Islet precursor cell (in vitro differentiated cells): ENCODE results near the gene GLRA1.
"Not testable (repeated sequence)": the region's sequence is repeated elsewhere in the genome, so short reads cannot be mapped to it uniquely, and the experiment has no call there.

Experiments used
- DNase-seq: peaks from one replicate; pipeline ENCODE4 v3.0.0-alpha.2; 2018

The GLRA1 gene

DNA sequence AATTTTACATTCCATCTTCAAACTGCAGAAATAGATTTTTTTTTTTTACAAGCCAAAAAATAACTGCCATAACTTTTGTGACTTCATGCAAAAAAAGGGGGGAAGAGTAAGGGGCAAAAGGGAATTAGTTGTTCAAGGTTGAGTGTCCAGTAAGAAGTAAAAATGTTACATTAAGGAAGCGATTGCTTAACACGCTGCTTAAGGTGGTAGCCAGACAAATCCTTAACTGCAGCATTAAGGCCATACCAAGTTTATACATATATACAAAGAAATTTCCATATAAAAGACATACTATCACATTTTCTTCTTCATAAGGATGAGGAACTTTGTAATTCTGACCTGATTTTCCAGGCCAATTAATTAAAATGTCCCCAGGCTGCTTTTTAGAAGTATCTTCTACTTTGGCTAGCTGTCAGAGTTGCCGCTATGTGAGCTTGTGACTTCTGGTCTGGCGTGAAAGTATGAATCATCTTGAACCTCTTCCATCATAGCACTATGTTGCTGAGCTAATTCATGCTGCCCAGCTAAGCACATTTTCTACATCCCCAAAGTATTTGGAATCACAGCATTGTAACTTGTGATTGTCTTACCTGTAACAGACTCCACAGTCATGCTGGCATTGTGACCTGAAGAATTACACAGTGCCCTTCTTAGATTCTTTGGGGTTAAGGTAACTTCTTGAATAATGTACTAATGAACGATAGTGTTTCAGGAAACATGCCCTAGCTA, 112.9 kb downstream of the GLRA1 start:
- no peak for DNase-seq

DNA sequence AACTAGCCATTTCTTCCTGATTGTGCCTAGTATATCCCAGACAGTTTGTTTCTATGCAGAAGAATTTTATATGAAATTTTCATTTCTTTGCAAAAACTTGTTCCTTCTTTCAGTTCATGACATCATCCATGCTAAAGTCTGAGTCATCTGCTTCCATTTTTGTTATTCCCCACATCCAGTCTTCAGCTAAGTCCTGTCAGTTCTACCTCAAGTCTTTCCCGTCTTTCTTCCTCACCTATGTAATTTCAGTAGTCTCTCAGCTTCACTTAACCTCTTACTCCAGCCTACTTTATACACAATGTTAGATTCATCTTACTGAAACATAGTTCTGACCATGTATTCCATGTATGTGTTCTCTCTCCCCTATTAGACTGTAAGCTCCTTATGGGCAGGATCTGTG, 113.8 kb downstream of the GLRA1 start:
- DNase-seq: no peak

DNA sequence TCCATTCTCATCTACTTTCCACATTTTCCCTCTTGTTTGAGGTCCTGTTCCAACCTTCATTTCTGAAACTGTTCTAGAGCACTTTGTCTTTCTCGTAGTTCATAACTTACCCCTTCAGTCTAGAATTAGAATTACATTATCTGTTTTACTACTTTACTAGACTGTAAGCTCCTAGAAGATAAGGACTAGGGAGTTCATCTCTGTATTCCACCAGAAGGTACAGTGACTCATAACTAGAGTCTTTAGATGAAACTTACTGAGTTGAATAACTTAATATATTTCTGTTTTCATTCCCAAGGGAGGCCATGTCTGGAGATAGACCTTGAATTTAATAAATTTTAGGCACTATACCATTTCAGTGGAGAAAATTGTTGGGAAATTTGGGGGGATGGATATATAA, 114.2 kb downstream of the GLRA1 start:
- no peak for DNase-seq

DNA sequence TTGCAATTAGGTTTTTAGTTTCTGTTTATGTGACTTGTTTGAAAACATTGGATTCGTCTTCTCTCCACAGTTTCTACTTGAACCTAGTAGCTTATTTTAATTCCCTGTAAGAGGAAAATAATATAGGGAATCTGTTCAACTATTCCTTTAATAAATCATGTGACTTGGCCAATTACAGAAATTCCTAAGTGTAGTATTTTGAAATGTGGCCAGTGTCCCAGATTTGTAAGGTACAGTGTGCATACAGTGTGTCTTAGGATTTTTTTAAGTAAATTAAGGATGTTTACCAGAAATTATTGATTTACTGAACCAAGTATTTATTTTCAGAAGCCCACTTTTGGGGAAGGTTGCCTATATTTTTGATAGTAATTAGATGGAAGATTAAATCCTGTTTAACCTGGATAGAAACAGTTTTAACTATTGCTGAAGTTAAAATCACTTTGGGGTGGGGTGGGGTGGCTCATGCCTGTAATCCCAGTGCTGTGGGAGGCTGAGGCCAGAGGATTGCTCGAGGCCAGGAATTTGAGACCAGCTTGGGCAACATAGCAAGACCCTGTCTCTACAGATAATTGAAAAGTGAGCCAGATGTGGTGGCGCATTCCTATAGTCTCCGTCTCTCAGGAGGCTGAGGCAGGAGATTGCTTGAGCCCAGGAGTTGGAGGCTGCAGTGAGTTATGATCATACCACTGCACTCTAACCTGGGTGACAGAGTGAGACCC, 116.0 kb downstream of the GLRA1 start:
- no peak for DNase-seq

DNA sequence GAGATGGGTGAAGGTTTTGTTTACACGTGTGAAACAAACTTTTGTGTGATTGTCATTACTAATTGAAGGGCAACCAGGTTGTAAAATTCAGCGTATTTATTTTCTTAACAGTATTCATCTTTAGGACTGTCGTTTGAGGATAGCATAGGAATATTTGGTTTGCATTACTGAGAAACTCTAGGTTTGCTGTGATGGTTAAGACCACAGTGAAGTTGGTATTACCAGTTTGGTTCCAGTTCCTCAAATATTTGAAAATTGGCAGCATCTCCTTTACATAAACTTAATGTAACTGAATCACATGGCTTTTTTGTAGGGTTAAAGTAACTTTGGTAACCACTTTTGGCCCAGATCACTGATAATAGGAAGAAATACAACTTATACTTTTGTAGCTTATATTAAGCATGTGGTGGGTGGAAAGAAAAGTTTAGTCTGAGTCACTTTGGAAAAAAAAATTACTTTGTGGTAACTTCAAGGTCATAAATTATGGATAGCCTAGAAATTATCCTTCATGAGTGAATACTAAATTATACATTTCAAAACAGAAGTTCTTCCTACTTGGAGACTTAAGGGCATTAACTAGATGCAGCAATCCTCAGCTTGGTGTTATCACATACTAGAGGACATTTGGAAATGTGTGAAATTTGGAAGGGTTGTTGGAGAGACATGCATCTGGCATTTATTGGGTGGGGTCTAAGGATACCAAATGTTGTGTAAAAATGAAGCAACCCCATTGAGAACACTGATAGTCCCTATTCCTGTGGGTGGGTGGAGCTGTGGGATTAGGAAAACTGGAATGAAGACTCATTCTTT, 119.0 kb downstream of the GLRA1 start:
- no peak for DNase-seq

DNA sequence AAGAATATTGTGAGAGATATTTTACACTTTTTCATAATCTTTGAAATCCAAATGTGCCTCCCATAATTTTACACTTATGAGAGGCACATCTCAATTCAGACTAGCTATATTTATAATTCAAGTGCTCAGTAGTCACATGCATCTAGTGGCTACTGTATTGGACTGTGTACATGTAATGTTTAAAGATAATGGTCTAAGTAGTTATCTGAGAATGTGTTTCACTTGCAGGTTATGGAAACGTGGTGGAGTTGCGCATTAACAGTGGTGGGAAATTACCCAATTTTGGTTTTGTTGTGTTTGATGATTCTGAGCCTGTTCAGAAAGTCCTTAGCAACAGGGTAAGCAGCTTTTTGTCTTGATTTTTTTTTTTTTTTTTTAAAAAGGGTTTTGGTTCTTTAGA, 124.1 kb downstream of the GLRA1 start:
- no peak for DNase-seq

DNA sequence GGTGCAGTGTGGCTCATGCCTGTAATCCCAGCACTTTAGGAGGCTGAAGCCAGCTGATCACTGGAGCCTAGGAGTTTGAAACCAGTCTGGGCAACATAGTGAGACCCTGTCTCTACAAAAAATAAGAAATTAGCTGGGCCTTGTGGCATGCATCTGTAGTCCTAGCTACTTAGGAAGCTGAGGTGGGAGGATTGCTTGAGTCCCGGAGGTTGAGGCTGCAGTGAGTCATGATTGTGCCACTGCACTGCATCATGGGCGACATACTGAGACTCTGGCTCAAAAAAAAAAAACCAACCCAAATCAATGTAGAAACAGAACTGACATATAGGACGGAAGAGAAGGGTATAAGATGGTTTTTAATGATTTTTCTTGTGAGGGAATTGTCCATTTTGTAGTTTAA, 125.2 kb downstream of the GLRA1 start:
- no peak for DNase-seq

DNA sequence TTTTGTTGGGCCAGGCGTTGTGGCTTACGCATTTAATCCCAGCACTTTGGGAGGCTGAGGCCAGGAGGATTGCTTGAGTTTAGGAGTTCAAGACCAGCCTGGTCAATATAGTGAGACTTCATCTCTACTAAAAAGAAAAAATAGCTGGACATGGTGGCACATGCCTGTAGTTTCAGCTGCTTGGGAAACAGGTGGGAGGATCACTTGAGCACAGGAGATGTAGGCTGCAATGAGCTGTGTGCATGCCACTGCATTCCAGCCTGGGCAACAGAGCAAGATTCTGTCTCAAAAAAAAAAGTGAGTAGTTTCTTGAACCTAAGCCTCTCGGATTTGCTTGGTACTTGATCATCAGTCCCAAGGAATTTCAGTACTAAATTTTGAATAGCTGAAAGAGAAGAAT, 126.0 kb downstream of the GLRA1 start:
- DNase-seq: no peak

DNA sequence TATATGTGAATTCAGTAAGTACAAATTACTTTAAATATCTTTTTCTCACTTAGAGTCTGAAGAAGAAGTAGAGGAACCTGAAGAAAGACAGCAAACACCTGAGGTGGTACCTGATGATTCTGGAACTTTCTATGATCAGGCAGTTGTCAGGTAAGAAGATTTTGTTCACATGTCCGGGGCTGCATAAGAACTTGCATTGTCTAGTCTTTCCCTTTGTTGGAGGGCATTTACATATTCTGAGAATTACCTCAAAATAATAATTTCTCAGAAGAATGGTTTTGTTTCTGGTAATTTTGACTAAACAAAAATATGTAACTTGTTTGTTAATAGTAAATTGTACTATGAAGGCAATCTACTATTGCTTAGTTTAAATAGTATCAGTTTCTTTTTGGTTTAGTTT, 129.2 kb downstream of the GLRA1 start:
- no peak for DNase-seq

DNA sequence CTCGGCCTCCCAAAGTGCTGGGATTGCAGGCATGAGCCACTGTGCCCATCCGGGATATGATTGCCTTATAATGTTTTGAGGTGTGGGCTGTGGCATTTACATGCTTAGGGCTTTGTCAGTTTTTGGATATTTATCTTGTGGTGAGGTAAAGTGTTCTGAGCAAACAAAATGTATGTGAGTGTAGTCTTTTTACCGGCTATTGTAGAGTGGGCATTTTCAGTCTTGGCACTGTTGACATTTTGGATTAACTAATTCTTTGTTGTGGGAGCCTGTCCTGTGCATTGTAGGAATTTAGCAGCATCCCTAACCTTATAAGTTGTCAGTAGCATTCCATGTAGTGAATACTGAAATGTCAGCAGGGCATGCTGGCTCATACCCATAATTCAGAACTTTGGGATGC, 131.3 kb downstream of the GLRA1 start:
- no peak for DNase-seq

DNA sequence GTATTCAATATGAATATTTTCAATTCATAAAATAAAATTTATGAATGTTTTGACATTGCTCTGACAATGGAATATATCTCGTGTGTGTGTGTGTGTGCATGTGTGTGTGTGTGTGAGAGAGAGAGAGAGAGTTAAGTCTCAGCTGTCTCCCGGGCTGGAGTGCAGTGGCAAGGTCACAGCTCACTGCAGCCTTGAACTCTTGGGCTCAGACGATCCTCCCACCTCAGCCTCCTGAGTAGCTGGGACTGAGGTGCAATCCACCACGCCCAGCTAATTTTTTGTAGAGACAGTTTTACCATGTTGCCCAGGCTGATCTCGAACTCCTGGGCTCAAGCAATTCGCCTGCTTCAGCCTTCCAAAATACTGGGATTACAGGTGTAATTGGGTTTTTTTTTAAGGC, 136.8 kb downstream of the GLRA1 start:
- no peak for DNase-seq

DNA sequence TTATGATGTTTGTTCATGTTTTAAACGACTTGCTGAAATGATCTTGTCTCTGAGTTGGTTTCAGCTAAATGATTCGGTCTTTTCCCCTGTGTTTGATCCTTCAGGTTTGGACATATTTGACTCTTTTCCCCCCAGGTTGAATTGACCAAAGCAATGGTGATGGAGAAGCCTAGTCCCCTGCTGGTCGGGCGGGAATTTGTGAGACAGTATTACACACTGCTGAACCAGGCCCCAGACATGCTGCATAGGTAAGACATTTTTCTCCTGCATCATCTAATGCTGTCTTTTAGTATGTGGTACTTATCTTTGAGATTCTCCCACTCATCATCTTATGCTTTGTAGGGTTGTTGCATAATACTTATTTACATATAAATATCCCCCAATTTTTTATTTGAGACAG, 138.2 kb downstream of the GLRA1 start:
- no peak for DNase-seq

DNA sequence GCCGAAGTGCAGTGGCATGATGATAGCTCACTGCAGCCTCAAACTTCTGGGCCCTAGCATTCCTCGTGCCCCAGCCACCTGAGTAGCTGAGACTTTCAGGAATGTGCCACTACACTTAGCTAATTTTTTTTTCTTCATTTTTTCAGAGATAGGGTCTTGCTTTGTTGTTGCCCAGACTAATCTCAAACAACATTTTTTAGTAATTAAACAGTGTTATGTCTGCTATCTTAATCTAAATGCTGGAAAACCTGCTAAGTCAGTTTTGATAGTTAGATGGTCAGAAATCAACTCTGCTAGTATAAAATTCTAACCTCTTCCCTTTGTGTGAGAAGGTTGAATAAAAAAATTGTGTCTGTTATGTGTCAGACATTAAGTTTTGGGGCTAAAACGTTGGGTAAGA, 140.5 kb downstream of the GLRA1 start:
- no peak for DNase-seq

DNA sequence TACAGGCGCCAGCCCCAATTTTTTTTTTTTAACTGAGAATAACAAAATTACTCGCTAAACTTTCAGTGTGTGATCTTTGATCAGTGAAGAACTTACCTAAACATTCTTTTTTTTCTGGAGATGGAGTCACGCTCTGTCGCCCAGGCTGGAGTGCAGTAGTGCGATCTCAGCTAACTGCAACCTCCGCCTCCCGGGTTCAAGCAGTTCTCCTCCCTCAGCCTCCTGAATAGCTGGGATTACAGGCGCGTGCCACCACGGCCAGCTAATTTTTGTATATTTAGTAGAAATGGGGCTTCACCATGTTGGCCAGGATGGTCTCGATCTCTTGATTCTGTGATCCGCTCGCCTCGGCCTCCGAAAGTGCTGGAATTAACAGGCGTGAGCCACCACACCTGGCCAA, 141.0 kb downstream of the GLRA1 start:
- DNase-seq: not testable (repeated sequence)

DNA sequence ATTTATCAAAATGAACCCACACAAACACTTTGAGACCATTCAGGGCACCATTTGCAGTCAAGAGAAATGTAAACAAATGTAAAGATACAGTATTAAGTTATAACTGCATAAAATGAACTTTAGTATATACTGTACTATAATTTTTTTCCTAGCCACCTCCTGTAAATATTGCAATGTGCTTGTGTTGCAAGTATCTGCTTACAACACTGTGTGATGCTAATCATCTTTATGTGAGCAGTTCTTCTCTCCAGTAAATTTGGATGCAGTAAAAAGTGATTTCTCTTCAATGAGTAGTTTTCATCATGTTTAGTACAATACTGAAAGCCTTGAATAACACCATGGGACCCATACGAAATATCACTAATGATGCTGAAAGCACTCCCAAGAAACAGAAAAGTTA, 143.4 kb downstream of the GLRA1 start:
- DNase-seq: no peak

DNA sequence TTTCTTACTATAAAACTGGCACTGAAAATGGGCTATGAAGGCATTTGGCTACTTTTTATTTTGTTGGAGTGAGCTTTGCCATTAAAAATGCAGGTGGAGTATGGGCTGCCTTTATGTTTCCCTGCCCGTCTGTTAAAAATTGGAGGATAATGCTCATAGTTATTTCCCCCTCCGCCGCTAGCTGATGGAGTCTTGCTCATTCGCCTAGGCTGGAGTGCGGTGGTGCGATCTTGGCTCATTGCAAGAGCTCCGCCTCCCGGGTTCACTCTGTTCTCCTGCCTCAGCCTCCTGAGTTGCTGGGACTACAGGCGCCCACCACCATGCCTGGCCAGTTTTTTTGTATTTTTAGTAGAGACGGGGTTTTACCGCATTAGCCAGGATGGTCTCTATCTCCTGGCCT, 144.3 kb downstream of the GLRA1 start:
- no peak for DNase-seq

DNA sequence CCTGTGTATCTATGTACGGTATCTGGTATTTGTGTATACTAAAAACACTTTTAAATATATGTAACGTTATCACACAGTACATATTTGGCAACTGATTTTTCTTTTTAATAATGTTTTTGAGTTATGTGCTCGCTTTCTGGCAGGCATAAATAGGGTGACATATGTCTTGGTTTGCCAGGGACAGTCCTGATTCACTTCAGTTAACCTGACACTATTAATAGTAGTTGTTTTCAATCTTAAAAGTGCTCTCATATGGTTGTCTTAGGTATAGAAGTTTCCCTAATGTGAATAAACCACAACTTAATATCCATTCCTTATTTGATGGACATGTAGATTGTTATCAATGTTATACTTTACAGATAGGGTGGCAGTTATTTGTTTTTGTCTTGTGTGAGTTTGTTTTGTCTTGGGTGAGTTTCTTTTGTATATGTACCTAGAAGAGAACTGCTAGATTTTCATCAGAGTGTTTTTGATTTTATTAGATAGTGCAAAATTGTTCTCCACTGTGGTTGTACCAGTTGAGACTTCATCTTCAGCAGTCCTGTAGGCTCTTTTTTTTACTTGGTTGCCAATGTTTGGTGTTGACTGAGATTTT, 145.0 kb downstream of the GLRA1 start:
- DNase-seq: no peak

DNA sequence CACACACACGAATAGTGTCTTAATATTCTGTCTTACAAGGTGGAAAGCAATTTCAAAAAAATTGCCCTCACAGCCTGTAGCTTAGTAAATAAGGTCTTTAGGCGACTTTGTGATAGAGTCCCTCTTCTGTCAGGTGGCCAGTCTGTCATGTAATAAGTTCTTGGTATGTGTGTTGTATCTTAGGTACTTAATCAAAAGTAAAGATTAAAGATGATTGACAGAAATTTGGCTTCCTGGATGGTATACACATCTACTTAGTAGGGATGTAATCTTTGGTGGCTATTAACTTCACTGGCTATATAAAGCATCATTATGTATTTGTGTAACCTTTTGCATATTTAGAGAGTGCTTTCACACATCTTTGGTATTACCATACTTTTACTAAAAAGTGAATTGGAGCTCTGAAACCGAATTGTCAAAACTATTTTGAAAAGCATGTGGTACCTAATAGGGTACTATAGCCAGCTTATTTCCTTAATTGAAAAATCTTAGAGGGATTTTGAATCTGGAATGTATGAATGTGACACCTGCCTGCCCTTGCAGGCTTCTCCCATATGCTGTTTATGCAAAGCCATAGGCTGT, 149.5 kb downstream of the GLRA1 start:
- no peak for DNase-seq

DNA sequence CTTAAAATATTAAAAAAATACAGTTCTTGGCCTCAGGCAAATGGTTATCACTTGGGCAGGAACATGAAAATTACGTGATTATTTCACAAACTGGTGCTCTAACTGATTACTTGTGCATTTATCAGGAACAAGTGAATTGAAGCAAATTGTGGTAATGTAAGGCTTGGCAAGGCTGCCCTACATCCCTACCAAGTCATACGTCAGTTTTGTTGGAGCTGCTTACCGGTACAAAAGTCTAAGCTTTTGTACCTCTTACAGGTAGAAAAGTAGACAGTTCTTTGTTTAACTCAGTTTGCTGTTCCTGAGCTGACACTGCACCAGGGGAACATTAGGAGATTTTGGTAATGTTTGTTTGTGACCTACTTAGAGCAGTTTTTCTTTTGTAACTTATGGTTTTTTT, 150.7 kb downstream of the GLRA1 start:
- DNase-seq: no peak

DNA sequence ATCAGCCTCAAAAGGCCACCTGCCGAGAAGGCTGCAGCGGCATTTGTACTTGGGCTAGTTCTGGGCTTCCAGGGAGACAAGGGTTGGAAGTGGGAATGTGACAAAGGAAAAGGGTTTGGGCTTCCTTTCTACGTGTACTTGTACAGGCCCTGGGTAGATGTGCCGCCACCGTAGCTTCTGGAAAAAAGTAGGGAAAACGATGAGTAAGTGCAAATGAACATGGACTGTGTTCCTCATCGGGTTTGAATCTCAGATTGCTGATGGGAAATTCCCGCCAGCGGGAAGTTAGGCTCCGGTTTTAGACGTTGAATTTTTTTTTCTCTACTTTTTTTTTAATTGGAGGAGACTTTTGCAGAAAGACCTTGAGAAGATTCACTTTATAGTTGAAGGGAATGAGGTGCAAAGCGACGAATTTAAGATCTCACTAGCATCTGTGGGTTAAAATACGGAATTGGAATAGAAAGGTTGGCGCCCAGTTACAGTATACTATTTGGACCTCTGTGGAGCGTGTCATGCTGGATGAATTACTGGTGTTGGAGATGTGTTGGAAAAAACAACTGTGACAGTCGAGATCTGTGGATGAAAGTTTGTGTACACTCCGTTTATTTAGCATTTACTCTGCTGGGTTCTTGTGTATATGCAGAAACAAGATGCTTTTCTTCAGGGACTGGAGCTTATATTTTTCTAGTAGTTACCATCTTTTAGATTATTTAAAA, 151.6 kb downstream of the GLRA1 start:
- no peak for DNase-seq
